ENCODE measurements around the gene CHD5. TPM values are rescaled to one million over a fixed set of nuclear protein-coding genes. Genes with fewer than 3 reads are reported as not detected.

Gene CHD5
- total RNA-seq, 1 donor from 2014 or later: 0.78 TPM

- H3K27me3 Mint-ChIP-seq (ENCODE audit: low read depth): peaks cover 2% of the 10 kb centered on the region
- H3K4me1 Mint-ChIP-seq (ENCODE audit: low read depth): peaks cover 5% of the 10 kb centered on the region
- no peaks in the 10 kb centered on the region for H3K36me3 Mint-ChIP-seq (ENCODE audit: low read depth)
- no peak for DNase-seq (ENCODE audit: low spot score)
- intact Hi-C loops (cut with micrococcal nuclease): no loop called here
- no peak overlapping the region for H3K4me3 Mint-ChIP-seq (ENCODE audit: low read depth)
- no peaks in the 10 kb centered on the region for H3K9me3 Mint-ChIP-seq
- H3K27ac Mint-ChIP-seq: no peak overlapping the region
These were observed 27.9 kb downstream of the CHD5 start for GRCh38 chr1:6152181-6152580.

DNA sequence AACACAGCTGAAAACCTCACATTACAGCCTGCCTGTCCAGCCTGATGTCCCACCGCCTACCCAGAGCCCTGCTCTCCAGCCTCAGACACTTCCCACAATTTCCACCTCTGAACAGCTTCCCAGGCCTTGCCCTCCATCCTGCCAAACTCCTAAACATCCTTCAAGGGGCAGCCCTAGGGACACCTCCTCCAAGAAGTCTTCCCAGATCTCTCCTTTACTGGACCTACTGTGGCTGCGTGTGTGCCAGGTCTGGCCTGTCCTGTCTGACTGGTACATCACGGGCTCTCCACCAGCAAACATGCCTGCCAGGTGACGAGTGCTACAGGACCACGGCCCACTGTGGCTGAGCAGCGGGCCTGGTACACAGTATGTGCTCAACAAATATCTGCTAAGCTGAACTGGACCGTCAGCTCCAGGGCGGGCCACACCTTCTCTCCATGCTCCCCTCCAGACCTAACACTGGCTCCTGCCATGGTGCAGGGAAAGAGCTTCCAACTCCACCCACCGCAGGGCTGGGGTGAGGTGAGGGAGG lies 28.8 kb downstream of the CHD5 start:
- H3K27me3 Mint-ChIP-seq (ENCODE audit: low read depth): peaks cover 2% of the 10 kb centered on the region
- no peak overlapping the region for H3K4me3 Mint-ChIP-seq (ENCODE audit: low read depth)
- no peak overlapping the region for H3K27ac Mint-ChIP-seq
- no peaks in the 10 kb centered on the region for H3K9me3 Mint-ChIP-seq
- H3K36me3 Mint-ChIP-seq (ENCODE audit: low read depth): no peaks in the 10 kb centered on the region
- DNase-seq (ENCODE audit: low spot score): no peak
- intact Hi-C loops (cut with micrococcal nuclease): no loop called here
- H3K4me1 Mint-ChIP-seq (ENCODE audit: low read depth): peaks cover 3% of the 10 kb centered on the region

GRCh38 chr1:6150006-6150938 lies 29.8 kb downstream of the CHD5 start:
- no peaks in the 10 kb centered on the region for H3K36me3 Mint-ChIP-seq (ENCODE audit: low read depth)
- intact Hi-C loops (cut with micrococcal nuclease): no loop called here
- peaks cover 2% of the 10 kb centered on the region for H3K27me3 Mint-ChIP-seq (ENCODE audit: low read depth)
- no peaks in the 10 kb centered on the region for H3K9me3 Mint-ChIP-seq
- peaks cover 3% of the 10 kb centered on the region for H3K4me1 Mint-ChIP-seq (ENCODE audit: low read depth)
- DNase-seq (ENCODE audit: low spot score): no peak
- H3K27ac Mint-ChIP-seq: no peak overlapping the region
- H3K4me3 Mint-ChIP-seq (ENCODE audit: low read depth): no peak overlapping the region

GRCh38 chr1:6149597-6149996 lies 30.5 kb downstream of the CHD5 start:
- peaks cover 3% of the 10 kb centered on the region for H3K4me1 Mint-ChIP-seq (ENCODE audit: low read depth)
- no peak overlapping the region for H3K27ac Mint-ChIP-seq
- DNase-seq (ENCODE audit: low spot score): no peak
- intact Hi-C loops (cut with micrococcal nuclease): loop anchor here (5.0 kb wide), 1 partner anchor 48 kb away; the partner anchor contains the start of gene RPL22
- H3K4me3 Mint-ChIP-seq (ENCODE audit: low read depth): no peak overlapping the region
- peaks cover 2% of the 10 kb centered on the region for H3K27me3 Mint-ChIP-seq (ENCODE audit: low read depth)
- no peaks in the 10 kb centered on the region for H3K36me3 Mint-ChIP-seq (ENCODE audit: low read depth)
- no peaks in the 10 kb centered on the region for H3K9me3 Mint-ChIP-seq

- peak; percentile 60 for DNase-seq (ENCODE audit: low spot score)
- H3K4me3 Mint-ChIP-seq (ENCODE audit: low read depth): peak overlapping the region; percentile 48
- H3K36me3 Mint-ChIP-seq (ENCODE audit: low read depth): no peaks in the 10 kb centered on the region
- peaks cover 2% of the 10 kb centered on the region for H3K27me3 Mint-ChIP-seq (ENCODE audit: low read depth)
- intact Hi-C loops (cut with micrococcal nuclease): loop anchor here (5.0 kb wide), 1 partner anchor 49 kb away; the partner anchor contains the start of gene RPL22
- H3K9me3 Mint-ChIP-seq: no peaks in the 10 kb centered on the region
- H3K27ac Mint-ChIP-seq: no peak overlapping the region
- H3K4me1 Mint-ChIP-seq (ENCODE audit: low read depth): peaks cover 3% of the 10 kb centered on the region
These were observed 31.5 kb downstream of the CHD5 start for GRCh38 chr1:6148497-6149241.

DNA sequence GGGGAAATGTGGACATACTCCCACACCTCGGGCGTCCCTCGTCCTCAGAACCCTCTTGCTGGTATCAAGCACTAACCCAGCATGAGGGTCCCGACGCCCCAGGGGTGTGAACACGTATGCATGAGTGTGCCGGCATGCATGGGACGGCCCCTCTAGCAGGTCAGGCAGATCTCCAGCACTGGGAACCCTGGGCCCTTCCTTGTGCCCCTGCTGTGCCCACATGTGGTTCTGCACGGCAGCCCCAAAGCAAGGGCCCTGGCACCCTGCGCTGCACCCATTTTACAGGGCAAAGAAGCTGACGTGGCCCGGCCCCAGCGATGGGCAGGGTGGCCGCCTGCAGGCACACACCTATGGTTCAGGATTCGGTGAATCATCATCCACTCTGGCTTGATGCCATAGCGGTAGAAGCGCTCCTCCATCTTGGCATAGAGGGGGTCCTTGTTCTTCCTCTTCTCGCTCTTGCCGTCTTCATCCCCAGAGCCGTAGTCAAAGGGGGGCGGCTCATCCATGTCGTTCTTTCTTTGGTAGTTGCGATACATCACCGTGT lies 34.2 kb downstream of the CHD5 start:
- H3K36me3 Mint-ChIP-seq (ENCODE audit: low read depth): no peaks in the 10 kb centered on the region
- H3K4me3 Mint-ChIP-seq (ENCODE audit: low read depth): no peak overlapping the region
- intact Hi-C loops (cut with micrococcal nuclease): loop anchor here (5.0 kb wide), 1 partner anchor 51 kb away; the partner anchor contains the start of gene RPL22
- no peak for DNase-seq (ENCODE audit: low spot score)
- no peaks in the 10 kb centered on the region for H3K9me3 Mint-ChIP-seq
- H3K27ac Mint-ChIP-seq: no peak overlapping the region
- peaks cover 3% of the 10 kb centered on the region for H3K4me1 Mint-ChIP-seq (ENCODE audit: low read depth)
- H3K27me3 Mint-ChIP-seq (ENCODE audit: low read depth): peaks cover 2% of the 10 kb centered on the region

DNA sequence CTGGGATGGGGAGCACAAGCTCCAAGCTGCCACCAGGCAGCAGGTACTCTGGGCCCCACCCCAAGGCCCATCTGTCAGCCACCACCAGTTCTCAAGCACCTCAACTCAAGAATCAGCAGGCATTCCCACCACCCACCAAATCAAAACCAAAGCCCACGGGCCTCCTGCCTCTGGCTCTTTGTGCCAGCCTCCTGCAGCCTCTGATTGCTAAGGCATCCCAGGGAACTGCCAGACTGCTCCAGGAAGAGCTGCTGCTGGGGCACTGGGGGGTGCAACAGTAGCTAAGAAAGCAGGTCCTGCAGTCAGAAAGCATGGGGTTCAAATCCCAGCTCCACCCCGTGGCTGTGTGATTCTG lies 34.7 kb downstream of the CHD5 start:
- intact Hi-C loops (cut with micrococcal nuclease): loop anchor here (5.0 kb wide), 1 partner anchor 52 kb away; the partner anchor contains the start of gene RPL22
- H3K27me3 Mint-ChIP-seq (ENCODE audit: low read depth): peaks cover 2% of the 10 kb centered on the region
- peaks cover 3% of the 10 kb centered on the region for H3K4me1 Mint-ChIP-seq (ENCODE audit: low read depth)
- DNase-seq (ENCODE audit: low spot score): no peak
- H3K36me3 Mint-ChIP-seq (ENCODE audit: low read depth): no peaks in the 10 kb centered on the region
- H3K4me3 Mint-ChIP-seq (ENCODE audit: low read depth): no peak overlapping the region
- no peaks in the 10 kb centered on the region for H3K9me3 Mint-ChIP-seq
- H3K27ac Mint-ChIP-seq: no peak overlapping the region

DNA sequence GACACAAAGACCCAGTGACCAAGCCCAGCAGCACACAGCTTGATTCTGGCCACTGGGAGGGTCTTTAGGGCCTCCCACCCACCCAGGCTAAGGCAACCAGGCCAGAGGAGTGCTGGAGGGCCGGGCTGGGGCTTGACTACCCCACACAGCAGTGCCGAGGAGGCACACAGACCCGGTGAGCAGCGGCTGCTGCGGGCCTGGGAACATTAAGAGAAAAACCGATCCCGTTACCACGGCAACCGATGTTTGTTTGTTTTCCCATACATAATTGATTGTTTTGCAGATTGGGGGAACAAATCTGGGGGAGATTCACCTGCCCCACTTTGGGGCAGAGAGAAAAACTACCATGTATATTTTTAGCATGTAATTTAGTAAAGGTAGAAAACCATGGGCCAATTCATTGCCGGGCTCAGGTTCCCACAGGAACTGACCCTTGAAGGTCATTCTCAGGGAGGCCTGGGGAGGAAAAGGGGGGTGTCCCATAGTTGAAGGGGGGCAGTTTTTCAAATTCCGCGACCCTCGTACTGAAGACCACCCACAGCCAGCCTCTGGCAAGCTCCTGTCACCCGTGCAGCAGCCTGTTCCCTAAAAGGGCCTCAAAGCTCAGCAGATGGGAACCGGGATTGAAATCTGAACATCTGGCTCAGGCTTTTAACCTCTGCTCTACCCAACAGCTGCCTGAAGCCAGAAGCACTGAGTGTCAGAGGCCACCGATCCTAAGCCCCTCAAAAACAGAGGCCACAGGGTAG lies 35.3 kb downstream of the CHD5 start:
- peaks cover 2% of the 10 kb centered on the region for H3K27me3 Mint-ChIP-seq (ENCODE audit: low read depth)
- no peak for DNase-seq (ENCODE audit: low spot score)
- no peaks in the 10 kb centered on the region for H3K36me3 Mint-ChIP-seq (ENCODE audit: low read depth)
- no peaks in the 10 kb centered on the region for H3K9me3 Mint-ChIP-seq
- H3K27ac Mint-ChIP-seq: no peak overlapping the region
- peaks cover 3% of the 10 kb centered on the region for H3K4me1 Mint-ChIP-seq (ENCODE audit: low read depth)
- H3K4me3 Mint-ChIP-seq (ENCODE audit: low read depth): no peak overlapping the region
- intact Hi-C loops (cut with micrococcal nuclease): loop anchor here (5.0 kb wide), 1 partner anchor 52 kb away; the partner anchor contains the start of gene RPL22

DNA sequence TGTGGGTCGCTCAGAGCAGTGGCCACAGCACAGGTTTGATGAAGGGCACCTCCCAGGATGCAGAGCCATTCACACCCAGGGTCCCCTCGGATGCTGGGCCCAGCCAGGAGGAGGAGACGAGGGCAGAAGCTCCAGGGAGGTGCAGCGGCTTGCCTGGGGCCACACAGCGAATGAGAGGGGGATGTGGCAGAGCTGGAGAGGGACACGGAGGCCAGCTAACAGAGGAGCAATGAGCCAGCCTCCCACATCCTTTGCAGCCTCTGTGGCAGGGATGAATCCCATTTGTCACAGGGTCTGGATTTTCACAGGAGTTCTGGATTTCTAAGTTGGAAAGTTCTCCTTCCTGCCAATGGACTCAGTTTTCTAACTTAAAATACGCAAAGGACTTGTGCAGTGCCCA lies 35.9 kb downstream of the CHD5 start:
- Mint-ChIP-seq H3K4me3 (ENCODE audit: low read depth) (no peak overlapping the region), H3K27ac (no peak overlapping the region), H3K9me3 (no peaks in the 10 kb centered on the region), H3K27me3 (ENCODE audit: low read depth) (peaks cover 2% of the 10 kb centered on the region), H3K36me3 (ENCODE audit: low read depth) (no peaks in the 10 kb centered on the region), H3K4me1 (ENCODE audit: low read depth) (peaks cover 3% of the 10 kb centered on the region)
- intact Hi-C loops (cut with micrococcal nuclease): no loop called here
- no peak for DNase-seq (ENCODE audit: low spot score)

DNA sequence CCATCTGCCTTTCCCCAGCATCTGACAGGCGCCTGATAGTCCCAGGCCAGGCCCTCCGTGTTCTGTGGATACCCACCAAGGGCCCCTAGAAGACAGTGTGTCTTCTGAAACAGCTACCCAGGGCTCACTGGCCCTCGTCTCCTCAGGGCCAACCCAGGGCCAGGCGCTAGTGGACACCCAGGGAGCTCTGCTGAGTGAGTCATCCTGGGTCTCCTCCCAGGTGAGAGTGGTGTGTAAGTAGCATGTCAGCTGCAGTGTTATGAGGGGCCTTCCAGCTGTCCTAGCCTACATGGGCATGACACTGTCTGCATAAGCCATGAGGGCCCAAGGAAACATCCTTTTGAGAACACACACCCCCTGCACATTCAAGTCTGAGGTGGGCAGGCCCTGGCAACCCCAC lies 36.7 kb downstream of the CHD5 start:
- H3K36me3 Mint-ChIP-seq (ENCODE audit: low read depth): no peaks in the 10 kb centered on the region
- no peak overlapping the region for H3K4me3 Mint-ChIP-seq (ENCODE audit: low read depth)
- intact Hi-C loops (cut with micrococcal nuclease): no loop called here
- H3K4me1 Mint-ChIP-seq (ENCODE audit: low read depth): peaks cover 2% of the 10 kb centered on the region
- no peak for DNase-seq (ENCODE audit: low spot score)
- H3K27me3 Mint-ChIP-seq (ENCODE audit: low read depth): peaks cover 2% of the 10 kb centered on the region
- no peak overlapping the region for H3K27ac Mint-ChIP-seq
- no peaks in the 10 kb centered on the region for H3K9me3 Mint-ChIP-seq

- H3K27ac Mint-ChIP-seq: no peak overlapping the region
- no peak for DNase-seq (ENCODE audit: low spot score)
- H3K27me3 Mint-ChIP-seq (ENCODE audit: low read depth): no peaks in the 10 kb centered on the region
- H3K4me1 Mint-ChIP-seq (ENCODE audit: low read depth): no peaks in the 10 kb centered on the region
- no peaks in the 10 kb centered on the region for H3K9me3 Mint-ChIP-seq
- intact Hi-C loops (cut with micrococcal nuclease): no loop called here
- no peak overlapping the region for H3K4me3 Mint-ChIP-seq (ENCODE audit: low read depth)
- no peaks in the 10 kb centered on the region for H3K36me3 Mint-ChIP-seq (ENCODE audit: low read depth)
These were observed 37.4 kb downstream of the CHD5 start for GRCh38 chr1:6142734-6143133.

DNA sequence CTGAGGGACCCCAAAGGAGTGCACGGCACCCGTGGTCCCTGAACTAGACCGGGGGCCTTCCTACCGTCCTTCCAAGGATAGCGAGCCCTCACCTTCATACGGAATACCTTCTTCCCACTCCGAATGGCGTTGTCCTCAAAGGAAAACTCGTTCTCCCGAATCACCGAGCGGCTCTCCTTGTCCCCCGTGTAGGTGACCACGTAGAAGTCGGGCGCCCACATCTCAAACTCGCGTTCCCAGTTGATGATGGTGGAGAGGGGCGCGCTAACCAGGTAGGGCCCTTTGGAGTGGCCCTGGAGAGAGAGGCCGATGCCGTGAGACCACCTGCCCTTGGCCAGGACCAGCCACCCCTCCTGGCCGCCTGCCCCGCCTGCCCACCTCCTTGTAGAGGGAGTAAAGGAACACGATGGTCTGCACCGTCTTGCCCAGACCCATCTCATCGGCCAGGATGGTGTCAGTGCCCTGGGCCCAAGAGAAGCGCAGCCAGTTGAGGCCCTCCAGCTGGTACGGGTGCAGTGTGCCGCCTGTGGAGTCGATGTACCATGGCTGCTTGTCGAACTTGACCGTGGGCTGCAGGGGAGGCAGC lies 38.0 kb downstream of the CHD5 start:
- Mint-ChIP-seq H3K27me3 (ENCODE audit: low read depth) (no peaks in the 10 kb centered on the region), H3K36me3 (ENCODE audit: low read depth) (no peaks in the 10 kb centered on the region), H3K27ac (no peak overlapping the region), H3K9me3 (no peaks in the 10 kb centered on the region), H3K4me1 (ENCODE audit: low read depth) (no peaks in the 10 kb centered on the region), H3K4me3 (ENCODE audit: low read depth) (no peak overlapping the region)
- intact Hi-C loops (cut with micrococcal nuclease): no loop called here
- DNase-seq (ENCODE audit: low spot score): no peak

Data from activated T-helper 2 cell treated with anti-CD3 and anti-CD28 coated beads, Interferon-gamma antibody, Interleukin-2, Interleukin-4, amounts not matched to agents 10 μg/mL and 5 μg/mL and 100 μg/mL, durations not matched to agents 14 hours and 24 hours and 36 hours (primary cell).